IMR-90 (cell line): ENCODE measurements around the gene FOXK1. TPM values are rescaled to one million over a fixed set of nuclear protein-coding genes. Genes with fewer than 3 reads are reported as not detected.
A peak's percentile ranks its signal among the peaks of the same experiment; 100 is the strongest.

Source experiments
- ATAC-seq: fragments of 200-7000 bp; cut with Tn5 transposase; 2 replicates; pipeline ENCODE4 v1.9.1; 2020; ENCODE audit warnings: low read depth, mild to moderate bottlenecking, moderate library complexity
- BruUV-seq: library from RNA; stranded (reverse); fragments of 400-500 nt; replicated peaks from 2 replicates; lab custom pipeline; 2021; lab: Mats Ljungman, UMichigan
- CTCF ChIA-PET: fragments of 300-600 bp; formaldehyde crosslinking; extraction: SDS; loops from one replicate; lab custom pipeline; 2021; ENCODE audit warnings: antibody characterized with exemption; lab: Yijun Ruan, JAX
- POLR2A ChIA-PET: fragments of 300-600 bp; sonication (Branson Sonifier 250); formaldehyde crosslinking; loops from one replicate; lab custom pipeline; 2022; ENCODE audit warnings: antibody characterized with exemption; ENCODE audit not compliant: unreplicated experiment; lab: Charles Lee
- DNase-seq: peaks from one replicate; pipeline ENCODE4 v3.0.0; 2013
- H2AFZ ChIP-seq: replicated peaks from 2 replicates; pipeline ENCODE3; 2013; ENCODE audit warnings: low read length, mild to moderate bottlenecking; ENCODE audit not compliant: poor library complexity
- H2AK5ac ChIP-seq: 2 replicates; pipeline ENCODE4 v1.6.1; 2013; ENCODE audit warnings: low read depth, low read length, inconsistent platforms
- H2AK9ac ChIP-seq: replicated peaks from 2 replicates; pipeline ENCODE3; 2013; ENCODE audit warnings: mild to moderate bottlenecking, low read depth, low read length, moderate library complexity; ENCODE audit not compliant: poor library complexity
- H2BK120ac ChIP-seq: 2 replicates; pipeline ENCODE4 v1.6.1; 2013; ENCODE audit warnings: low read depth, low read length, inconsistent platforms
- H2BK15ac ChIP-seq: 3 replicates; pipeline ENCODE4 v1.6.1; 2013; ENCODE audit warnings: low read depth, low read length, inconsistent platforms
- H2BK20ac ChIP-seq: 2 replicates; pipeline ENCODE4 v1.6.1; 2013; ENCODE audit warnings: low read depth, mild to moderate bottlenecking, inconsistent platforms, low read length, moderate library complexity
- H2BK5ac ChIP-seq: 2 replicates; pipeline ENCODE4 v1.6.1; 2013; ENCODE audit warnings: mild to moderate bottlenecking, low read depth, low read length, inconsistent platforms; ENCODE audit not compliant: poor library complexity, severe bottlenecking
- H3K14ac ChIP-seq: replicated peaks from 2 replicates; pipeline ENCODE4 v1.6.1; 2013; ENCODE audit warnings: low read depth, low read length, inconsistent platforms
- H3K18ac ChIP-seq: 2 replicates; pipeline ENCODE4 v1.6.1; 2013; ENCODE audit warnings: low read depth, low read length, control low read depth
- H3K23ac ChIP-seq: 2 replicates; pipeline ENCODE4 v1.6.1; 2013; ENCODE audit warnings: low read depth, low read length, inconsistent platforms
- H3K27ac ChIP-seq: 2 replicates; pipeline ENCODE4 v1.5.1; 2013; ENCODE audit warnings: mild to moderate bottlenecking, control low read depth, low read length; ENCODE audit not compliant: insufficient read depth
- H3K27me3 ChIP-seq: 2 replicates; pipeline ENCODE4 v1.6.1; 2013; ENCODE audit warnings: low read length; ENCODE audit not compliant: control insufficient read depth, insufficient read depth
- H3K36me3 ChIP-seq: 2 replicates; pipeline ENCODE4 v1.6.1; 2013; ENCODE audit warnings: low read length, mixed read lengths; ENCODE audit not compliant: control insufficient read depth, insufficient read depth
- H3K4ac ChIP-seq: 2 replicates; pipeline ENCODE4 v1.6.1; 2013; ENCODE audit warnings: low read depth, low read length, inconsistent platforms
- H3K4me1 ChIP-seq: 2 replicates; pipeline ENCODE4 v1.6.1; 2013; ENCODE audit warnings: low read length, mixed read lengths; ENCODE audit not compliant: control insufficient read depth, insufficient read depth
- H3K4me2 ChIP-seq: 2 replicates; pipeline ENCODE4 v1.6.1; 2013; ENCODE audit warnings: low read depth, mild to moderate bottlenecking, control low read depth, low read length, moderate library complexity
- H3K4me3 ChIP-seq: 2 replicates; pipeline ENCODE4 v1.5.1; 2013; ENCODE audit warnings: low read depth, mild to moderate bottlenecking, control low read depth, low read length, moderate library complexity; ENCODE audit not compliant: insufficient read depth
- H3K56ac ChIP-seq: 2 replicates; pipeline ENCODE4 v1.6.1; 2013; ENCODE audit warnings: low read length, inconsistent platforms; ENCODE audit not compliant: insufficient read depth; ENCODE audit errors: extremely low read depth
- H3K79me1 ChIP-seq, 2 experiments: 2 replicates each; pipeline ENCODE4 v1.6.1; 2013; ENCODE audit warnings: low read length in 2 of 2, inconsistent platforms in 1 of 2, low read depth in 1 of 2
- H3K9ac ChIP-seq: 2 replicates; pipeline ENCODE4 v1.6.1; 2013; ENCODE audit warnings: low read depth, low read length, control low read depth
- H3K9me1 ChIP-seq: 2 replicates; pipeline ENCODE4 v1.6.1; 2013; ENCODE audit warnings: low read length, inconsistent platforms; ENCODE audit not compliant: insufficient read depth
- H3K9me3 ChIP-seq: 2 replicates; pipeline ENCODE4 v1.6.1; 2013; ENCODE audit warnings: low read length; ENCODE audit not compliant: control insufficient read depth, insufficient read depth
- H4K20me1 ChIP-seq: 2 replicates; pipeline ENCODE4 v1.6.1; 2013; ENCODE audit warnings: low read length, inconsistent platforms; ENCODE audit not compliant: insufficient read depth
- H4K5ac ChIP-seq: 2 replicates; pipeline ENCODE4 v1.6.1; 2013; ENCODE audit warnings: mild to moderate bottlenecking, low read depth, low read length, control low read depth
- H4K8ac ChIP-seq, 2 experiments: 2 replicates each; pipeline ENCODE4 v1.6.1; 2013; ENCODE audit warnings: low read depth in 2 of 2, low read length in 2 of 2, control low read depth in 1 of 2, inconsistent platforms in 1 of 2
- H4K91ac ChIP-seq: 2 replicates; pipeline ENCODE4 v1.6.1; 2013; ENCODE audit warnings: low read depth, low read length, inconsistent platforms; ENCODE audit not compliant: insufficient read depth
- MAFK ChIP-seq: IDR thresholded peaks from 2 replicates; pipeline ENCODE4 v1.6.1; 2012; ENCODE audit warnings: low read depth, low read length, improper control_type of control experiment
- RAD21 ChIP-seq: IDR thresholded peaks from 2 replicates; pipeline ENCODE4 v1.6.1; 2012; ENCODE audit warnings: low read length, improper control_type of control experiment
- WGBS, 2 experiments: methylation state at CpG; one replicate each; pipeline versions ENCODE4 v1.1.5 to v1.1.7; 2013; ENCODE audit warnings: missing lambda C conversion rate in 2 of 2; ENCODE audit not compliant: insufficient read length in 1 of 2; ENCODE audit errors: extremely low coverage in 2 of 2; 5-methylcytosine and 5-hydroxymethylcytosine counted together
- dilution Hi-C: fragments of 300-500 bp; cut with HindIII; formaldehyde crosslinking; loops from one replicate; pipeline ENCODE4 v1.14.3; 2018; ENCODE audit warnings: low sequenced_read_pairs; ENCODE audit not compliant: unreplicated experiment
- in situ Hi-C: fragments of 300-500 bp; cut with MboI; formaldehyde crosslinking; loops from 3 replicates; pipeline ENCODE4 v1.14.3; 2019; ENCODE audit warnings: low sequenced_read_pairs, inconsistent platforms, mixed read lengths
- intact Hi-C: fragments of 100-400 bp; cut with micrococcal nuclease; formaldehyde crosslinking; loops from 2 replicates; pipeline ENCODE4 v1.10.0; 2022
- polyA plus RNA-seq, 3 experiments: library from polyadenylated mRNA; depleted of rRNA; stranded (reverse); fragments of >200 nt; gene quantifications; 2 replicates each; pipeline ENCODE4 v1.2.3, GENCODE V29; 2012; ENCODE audit warnings: low replicate concordance in 1 of 3
- total RNA-seq: library from RNA; depleted of rRNA; stranded (reverse); fragments of >200 nt; gene quantifications from 2 replicates; pipeline ENCODE4 v1.2.3, GENCODE V29; 2012

The FOXK1 gene
- total and polyA plus RNA-seq, 2 of the 4 experiments (the other 2 are of a cell fraction): 4.3 to 8.8 TPM

DNA sequence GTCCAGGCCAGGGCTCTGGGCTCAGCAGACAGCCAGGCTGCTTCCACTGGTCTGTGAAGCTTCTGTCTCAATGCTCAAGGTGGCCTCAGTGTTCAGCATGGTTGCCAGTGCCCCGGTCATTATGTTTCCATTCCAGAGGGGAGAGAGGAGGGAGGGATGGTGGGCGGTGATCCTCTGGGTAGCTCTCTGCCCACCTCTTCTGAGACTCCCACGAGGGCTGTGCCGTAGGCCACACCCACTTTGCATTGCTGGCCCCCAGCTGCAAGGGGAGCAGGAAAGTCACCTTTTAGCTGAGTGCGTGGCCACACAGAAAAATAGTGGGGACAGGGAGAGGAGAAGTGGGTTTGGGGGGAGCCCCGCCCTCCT lies 42.5 kb downstream of the FOXK1 start:
- dilution Hi-C loops: no loop called here
- Histone ChIP-seq H3K9me3 (no peaks in the 10 kb centered on the region), H2BK5ac (peak overlapping the region; percentile 74), H3K23ac (peak overlapping the region; percentile 92), H3K4me3 (peak overlapping the region; percentile 53), H3K36me3 (peaks cover 29% of the 10 kb centered on the region), H2AK5ac (peak overlapping the region; percentile 92), H3K14ac (peak overlapping the region; percentile 83), H3K4ac (peak overlapping the region; percentile 92), H3K79me1 (peaks cover 11 to 89% of the 10 kb centered on the region in 2 experiments; a peak in 3 of 4 replicates), H4K8ac (peak overlapping the region; percentile 46 to 93), H2AK9ac (peak overlapping the region; percentile 99), H3K9ac (peak overlapping the region; percentile 67), H4K5ac (peak overlapping the region; percentile 81), H3K56ac (peak overlapping the region; percentile 85; the same call in 1 of the 2 replicates), H2BK20ac (0 out of 2 replicates have a peak overlapping the region, but pooled peaks have one; percentile 36), H3K18ac (peak overlapping the region; percentile 57), H2BK120ac (peak overlapping the region; percentile 81), H3K27me3 (no peaks in the 10 kb centered on the region), H4K20me1 (peaks cover 52% of the 10 kb centered on the region), H3K9me1 (peaks cover 9% of the 10 kb centered on the region; the same call in 1 of the 2 replicates), H3K27ac (peak overlapping the region; percentile 87), H3K4me2 (peak overlapping the region; percentile 88), H2BK15ac (peak overlapping the region; percentile 45; the same call in 1 of the 3 replicates), H2AFZ (peak overlapping the region; percentile 91), H4K91ac (peak overlapping the region; percentile 94), H3K4me1 (peaks cover 12% of the 10 kb centered on the region)
- intact Hi-C loops: loop anchor here (1.0 kb wide), 2 partner anchors 9 to 51 kb away; partner anchors contain the start of gene AP5Z1
- in situ Hi-C loops: no loop called here
- 0 out of 2 replicates have a peak, but pooled peaks have one; percentile 3 for TF ChIP-seq RAD21
- TF ChIP-seq MAFK: no peak
- peak; percentile 47 for DNase-seq
- POLR2A ChIA-PET: interaction anchor here (0.6 kb wide), 1 partner anchor 910 kb away, joined by 3 read pairs; no protein-coding TSS in a partner anchor
- BruUV-seq: no TSS peak
- CTCF ChIA-PET: interaction anchor here (0.6 to 1.0 kb wide), 3 partner anchors 9 to 32 kb away, joined by 3 to 4 read pairs (median 4); no protein-coding TSS in a partner anchor
- no CpG with 5 or more reads among the region's 6 CpGs for WGBS, 2 experiments
- ATAC-seq: peak; percentile 19
